NCI-H1436 (cell line): ENCODE measurements around the gene ERFE.

Experiments
- DNase-seq: peaks from one replicate; lab custom pipeline; 2025; lab: John Stamatoyannopoulos, UW

ERFE gene

DNA sequence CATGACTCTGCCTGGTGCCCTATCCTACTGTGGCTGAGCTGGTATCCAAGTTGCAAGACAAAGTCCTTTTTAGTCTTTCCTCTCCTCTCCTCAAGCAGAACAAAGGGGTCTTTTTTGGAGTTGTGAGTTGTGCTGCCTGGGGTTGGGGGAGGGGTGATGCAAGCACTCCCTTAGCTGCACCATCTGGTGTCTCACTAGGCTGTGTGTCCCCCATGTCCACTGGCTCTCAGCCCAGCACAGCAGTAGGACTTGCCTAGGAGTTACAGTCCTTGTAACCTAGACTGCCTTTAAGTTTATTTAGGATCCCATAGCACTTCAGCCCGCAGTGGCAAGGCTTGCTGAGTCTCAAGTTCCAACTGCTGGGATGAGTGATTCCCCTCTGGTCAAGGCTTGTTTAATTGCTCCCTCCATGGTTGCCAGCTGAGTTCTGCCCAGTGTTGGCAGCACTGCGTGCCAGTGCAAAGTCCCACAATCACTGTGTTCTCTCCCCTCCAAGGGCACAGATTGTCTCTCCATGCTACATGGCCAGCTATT, 57.9 kb downstream of the ERFE start:
- no peak for DNase-seq
